Epithelial cell of esophagus (primary cell): Measurements from ENCODE around the gene CC2D2B.
"Not testable (repeated sequence)": the region's sequence is repeated elsewhere in the genome, so short reads cannot be mapped to it uniquely, and the experiment has no call there.

Experiments used
- DNase-seq: peaks from one replicate; pipeline ENCODE4 v3.0.0; 2010; ENCODE audit warnings: low read depth
- H3K4me3 ChIP-seq: 2 replicates; pipeline ENCODE4 v1.5.1; 2011; ENCODE audit warnings: mild to moderate bottlenecking, low read length, control low read depth
- CTCF ChIP-seq: IDR thresholded peaks from 2 replicates; pipeline ENCODE4 v1.5.1; 2011; ENCODE audit warnings: low read depth, mild to moderate bottlenecking, low read length, control low read depth, inconsistent platforms; ENCODE audit not compliant: insufficient read depth; ENCODE audit errors: missing control alignments

Gene CC2D2B

DNA sequence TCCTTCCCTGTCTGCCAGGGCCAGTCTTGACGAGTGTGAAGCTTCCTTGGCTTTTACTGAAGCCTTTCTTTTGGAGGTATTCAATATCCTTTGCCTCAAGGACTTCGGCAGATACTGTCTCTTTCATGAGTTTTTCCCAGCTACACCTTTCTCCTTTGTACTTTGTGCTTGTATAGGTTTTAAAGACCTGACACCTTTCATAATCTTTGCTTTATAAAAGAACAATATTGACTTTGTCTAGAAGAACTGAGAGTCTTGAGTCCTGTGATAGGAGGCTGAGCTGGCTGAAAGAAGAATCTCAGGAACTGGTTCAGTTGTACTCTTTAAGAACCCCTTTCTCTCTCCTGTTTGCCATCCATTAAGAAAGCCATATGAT, 41.3 kb upstream of the CC2D2B start:
- TF ChIP-seq CTCF: no peak
- no peak for DNase-seq
- H3K4me3 ChIP-seq: no peak overlapping the region

DNA sequence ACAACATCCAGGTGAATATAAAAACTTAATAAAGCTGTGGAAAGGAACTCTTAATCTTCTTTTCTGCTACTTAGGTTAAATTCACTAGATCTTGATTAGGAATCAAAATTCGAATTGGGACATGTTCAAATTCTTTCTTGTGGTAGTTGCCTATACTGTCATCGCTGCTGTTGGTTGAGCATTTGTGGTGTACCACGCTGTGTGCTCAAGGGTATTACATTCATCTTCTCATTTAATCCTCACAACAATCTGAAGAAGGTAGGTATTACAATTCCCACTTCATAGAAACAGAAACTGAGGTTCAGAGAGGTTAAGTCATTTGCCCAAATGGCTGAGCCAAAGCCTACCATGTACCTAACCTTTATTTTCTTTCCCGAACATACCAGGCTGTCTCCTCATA, 39.9 kb upstream of the CC2D2B start:
- TF ChIP-seq CTCF: no peak
- DNase-seq: no peak
- H3K4me3 ChIP-seq: no peak overlapping the region

- no peak for DNase-seq
- H3K4me3 ChIP-seq: no peak overlapping the region
- no peak for TF ChIP-seq CTCF
Observed at GRCh38 chr10:95872158-95872711, 35.5 kb upstream of the CC2D2B start.

DNA sequence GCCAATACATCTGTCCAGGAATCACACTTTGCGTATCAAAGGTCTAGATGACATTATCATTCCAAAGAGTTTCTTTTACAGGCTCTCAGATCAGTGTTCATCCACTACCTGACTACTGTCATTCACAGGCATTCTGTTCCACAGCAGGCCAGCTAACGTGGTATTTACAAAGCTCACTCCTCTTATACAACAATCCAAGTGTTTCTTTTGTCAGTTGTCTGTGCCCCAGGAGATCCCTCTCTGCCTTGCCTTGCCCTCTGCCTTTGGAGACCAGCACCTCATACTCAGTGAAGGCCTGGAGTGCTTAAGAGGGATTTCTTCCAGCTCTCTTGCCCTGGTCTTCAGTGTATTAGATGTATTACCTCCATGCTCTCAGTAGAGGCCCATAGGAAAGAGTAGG, 34.6 kb upstream of the CC2D2B start:
- H3K4me3 ChIP-seq: no peak overlapping the region
- no peak for TF ChIP-seq CTCF
- no peak for DNase-seq

DNA sequence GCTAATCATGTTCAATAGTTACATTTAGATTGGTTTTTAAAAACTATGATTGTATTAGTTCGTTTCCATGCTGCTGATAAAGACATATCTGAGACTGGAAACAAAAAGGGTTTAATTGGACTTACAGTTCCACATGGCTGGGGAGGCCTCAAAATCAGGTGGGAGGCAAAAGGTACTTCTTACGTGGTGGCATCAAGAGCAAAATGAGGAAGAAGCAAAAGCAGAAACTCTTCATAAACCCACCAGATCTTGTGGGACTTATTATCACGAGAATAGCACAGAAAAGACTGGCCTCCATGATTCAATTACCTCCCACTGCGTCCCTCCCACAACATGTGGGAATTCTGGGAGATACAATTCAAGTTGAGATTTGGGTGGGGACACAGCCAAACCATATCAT, 34.1 kb upstream of the CC2D2B start:
- no peak for DNase-seq
- TF ChIP-seq CTCF: no peak
- H3K4me3 ChIP-seq: no peak overlapping the region

- DNase-seq, H3K4me3 ChIP-seq: not testable (repeated sequence)
Observed at GRCh38 chr10:95874783-95875182, 33.0 kb upstream of the CC2D2B start.

- no peak for TF ChIP-seq CTCF
- no peak for DNase-seq
- H3K4me3 ChIP-seq: no peak overlapping the region
Observed at GRCh38 chr10:95876756-95877155, 31.0 kb upstream of the CC2D2B start.
